Caco-2 (cell line): ENCODE data around the gene LSM7. TPM values are rescaled to one million over a fixed set of nuclear protein-coding genes. Genes with fewer than 3 reads are reported as not detected.

ENCODE experiments used
- BruUV-seq: library from RNA; stranded (reverse); fragments of 400-500 nt; replicated peaks from 2 replicates; lab custom pipeline; 2021; lab: Mats Ljungman, UMichigan
- CTCF ChIA-PET: fragments of 300-600 bp; sonication (Branson Sonifier 250); formaldehyde crosslinking; loops from one replicate; lab custom pipeline; 2022; ENCODE audit warnings: antibody characterized with exemption; lab: Charles Lee
- POLR2A ChIA-PET: fragments of 300-600 bp; sonication (Branson Sonifier 250); formaldehyde crosslinking; loops from one replicate; lab custom pipeline; 2022; ENCODE audit warnings: antibody characterized with exemption; lab: Charles Lee
- DNase-seq, 2 experiments: peaks; one replicate each; pipeline versions ENCODE4 v3.0.0 to v3.0.0-alpha.2; 2020 to 2022
- H3K27me3 ChIP-seq: replicated peaks from 2 replicates; pipeline ENCODE4 v1.6.0; 2011; ENCODE audit warnings: low read length; ENCODE audit not compliant: control insufficient read depth, insufficient read depth
- H3K36me3 ChIP-seq: 2 replicates; pipeline ENCODE4 v1.5.1; 2011; ENCODE audit warnings: low read length; ENCODE audit not compliant: control insufficient read depth, insufficient read depth
- H3K4me1 ChIP-seq: fragments of 250-450 bp; sonication (Bioruptor Pico); 2 replicates; pipeline ENCODE4 v1.5.1; 2020; ENCODE audit warnings: mild to moderate bottlenecking
- H3K4me3 ChIP-seq: 2 replicates; pipeline ENCODE4 v1.5.1; 2011; ENCODE audit warnings: low read depth, mild to moderate bottlenecking, control low read depth, low read length
- H3K9me3 ChIP-seq: fragments of 250-450 bp; sonication (Bioruptor Pico); 2 replicates; pipeline ENCODE4 v1.5.1; 2020; ENCODE audit warnings: mild to moderate bottlenecking, moderate library complexity
- H3K27ac Mint-ChIP-seq: one replicate; pipeline ENCODE4 v1.8.0; 2022; ENCODE audit warnings: mixed read lengths; ENCODE audit not compliant: unreplicated experiment
- H3K27me3 Mint-ChIP-seq: one replicate; pipeline ENCODE4 v1.8.0; 2022; ENCODE audit warnings: mixed read lengths; ENCODE audit not compliant: insufficient read depth, unreplicated experiment
- H3K36me3 Mint-ChIP-seq: one replicate; pipeline ENCODE4 v1.8.0; 2022; ENCODE audit warnings: mild to moderate bottlenecking, mixed read lengths; ENCODE audit not compliant: insufficient read depth, unreplicated experiment
- H3K4me1 Mint-ChIP-seq: one replicate; pipeline ENCODE4 v1.8.0; 2022; ENCODE audit warnings: low read depth, mixed read lengths; ENCODE audit not compliant: unreplicated experiment
- H3K4me3 Mint-ChIP-seq: one replicate; pipeline ENCODE4 v1.8.0; 2022; ENCODE audit warnings: mild to moderate bottlenecking, moderate library complexity, mixed read lengths; ENCODE audit not compliant: unreplicated experiment
- H3K9me3 Mint-ChIP-seq: one replicate; pipeline ENCODE4 v1.8.0; 2022; ENCODE audit warnings: mixed read lengths; ENCODE audit not compliant: unreplicated experiment
- intact Hi-C: fragments of 100-400 bp; cut with micrococcal nuclease; formaldehyde crosslinking; loops from one replicate; pipeline ENCODE4 v1.10.0; 2022; ENCODE audit not compliant: unreplicated experiment
- total RNA-seq: library from RNA; stranded (reverse); gene quantifications from 2 replicates; pipeline ENCODE4 v1.2.3, GENCODE V29; 2022
- TF ChIP-seq, protein P1 (sequence below), 2 experiments: fragments of 200-600 bp in 1 of 2; IDR thresholded peaks; 1 replicate in 1 of 2; 2 replicates in 1 of 2; pipeline versions ENCODE4 v1.5.1 to v1.8.0; 2011 to 2022; ENCODE audit warnings: antibody characterized with exemption in 1 of 2, control low read depth in 1 of 2, inconsistent platforms in 1 of 2, low read depth in 1 of 2, low read length in 1 of 2, mild to moderate bottlenecking in 1 of 2, moderate library complexity in 1 of 2; ENCODE audit not compliant: insufficient read depth in 1 of 2, severe bottlenecking in 1 of 2, unreplicated experiment in 1 of 2

Gene LSM7
- total RNA-seq, 1 experiment from 2014 or later: 141 TPM

DNA sequence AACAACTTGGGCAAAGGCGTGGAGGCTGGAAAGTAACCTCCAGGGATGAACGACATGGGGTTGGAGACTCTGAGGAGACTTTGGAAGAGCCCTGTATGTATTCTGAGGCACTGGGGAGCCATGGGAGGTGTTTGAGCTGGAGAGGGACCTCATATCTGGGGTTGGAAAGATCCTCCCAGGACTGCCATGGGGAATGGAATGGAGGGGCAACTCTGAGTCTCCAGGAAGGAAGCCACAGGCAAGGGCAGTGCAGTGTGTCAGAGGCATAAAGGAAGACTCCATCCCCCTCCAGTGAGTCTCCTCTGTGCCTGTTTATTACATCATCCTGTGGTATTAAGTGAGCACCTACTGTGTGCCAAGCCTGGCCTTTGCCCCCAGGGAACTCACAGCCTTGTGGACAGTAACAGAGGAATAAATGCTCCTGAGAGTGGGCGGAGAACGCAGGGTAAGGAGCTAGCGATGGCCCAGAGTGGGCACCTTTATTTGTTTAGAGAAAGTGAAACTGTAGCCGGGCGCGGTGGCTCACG, 54.1 kb downstream of the LSM7 start:
- TF ChIP-seq, protein P1, sequence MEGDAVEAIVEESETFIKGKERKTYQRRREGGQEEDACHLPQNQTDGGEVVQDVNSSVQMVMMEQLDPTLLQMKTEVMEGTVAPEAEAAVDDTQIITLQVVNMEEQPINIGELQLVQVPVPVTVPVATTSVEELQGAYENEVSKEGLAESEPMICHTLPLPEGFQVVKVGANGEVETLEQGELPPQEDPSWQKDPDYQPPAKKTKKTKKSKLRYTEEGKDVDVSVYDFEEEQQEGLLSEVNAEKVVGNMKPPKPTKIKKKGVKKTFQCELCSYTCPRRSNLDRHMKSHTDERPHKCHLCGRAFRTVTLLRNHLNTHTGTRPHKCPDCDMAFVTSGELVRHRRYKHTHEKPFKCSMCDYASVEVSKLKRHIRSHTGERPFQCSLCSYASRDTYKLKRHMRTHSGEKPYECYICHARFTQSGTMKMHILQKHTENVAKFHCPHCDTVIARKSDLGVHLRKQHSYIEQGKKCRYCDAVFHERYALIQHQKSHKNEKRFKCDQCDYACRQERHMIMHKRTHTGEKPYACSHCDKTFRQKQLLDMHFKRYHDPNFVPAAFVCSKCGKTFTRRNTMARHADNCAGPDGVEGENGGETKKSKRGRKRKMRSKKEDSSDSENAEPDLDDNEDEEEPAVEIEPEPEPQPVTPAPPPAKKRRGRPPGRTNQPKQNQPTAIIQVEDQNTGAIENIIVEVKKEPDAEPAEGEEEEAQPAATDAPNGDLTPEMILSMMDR (IDR thresholded peaks at IDR 0.05; ENCODE audit: insufficient read depth in 1 of 2, low read depth in 1 of 2, low read length in 1 of 2, severe bottlenecking in 1 of 2, unreplicated experiment in 1 of 2): no peak
- Histone ChIP-seq H3K27me3 (no peaks in the 10 kb centered on the region), H3K4me3 (no peak overlapping the region), H3K36me3 (peaks cover 5% of the 10 kb centered on the region), H3K4me1 (peaks cover 14% of the 10 kb centered on the region), H3K9me3 (no peaks in the 10 kb centered on the region)
- peaks cover 92% of the 10 kb centered on the region for H3K36me3 Mint-ChIP-seq
- ChIA-PET CTCF (interaction anchor here (0.6 to 0.7 kb wide), 2 partner anchors 15 to 33 kb away, joined by 3 to 8 read pairs; no protein-coding TSS in a partner anchor), POLR2A (interaction anchor here (0.6 kb wide), 3 partner anchors 19 to 154 kb away, joined by 4 to 5 read pairs (median 4); no protein-coding TSS in a partner anchor)
- no peak for DNase-seq
- H3K4me3 Mint-ChIP-seq: no peak overlapping the region
- no peaks in the 10 kb centered on the region for H3K9me3 Mint-ChIP-seq
- peak overlapping the region; percentile 85 for H3K27ac Mint-ChIP-seq
- BruUV-seq: no TSS peak
- H3K4me1 Mint-ChIP-seq: no peaks in the 10 kb centered on the region
- intact Hi-C loops: no loop called here
- no peaks in the 10 kb centered on the region for H3K27me3 Mint-ChIP-seq

DNA sequence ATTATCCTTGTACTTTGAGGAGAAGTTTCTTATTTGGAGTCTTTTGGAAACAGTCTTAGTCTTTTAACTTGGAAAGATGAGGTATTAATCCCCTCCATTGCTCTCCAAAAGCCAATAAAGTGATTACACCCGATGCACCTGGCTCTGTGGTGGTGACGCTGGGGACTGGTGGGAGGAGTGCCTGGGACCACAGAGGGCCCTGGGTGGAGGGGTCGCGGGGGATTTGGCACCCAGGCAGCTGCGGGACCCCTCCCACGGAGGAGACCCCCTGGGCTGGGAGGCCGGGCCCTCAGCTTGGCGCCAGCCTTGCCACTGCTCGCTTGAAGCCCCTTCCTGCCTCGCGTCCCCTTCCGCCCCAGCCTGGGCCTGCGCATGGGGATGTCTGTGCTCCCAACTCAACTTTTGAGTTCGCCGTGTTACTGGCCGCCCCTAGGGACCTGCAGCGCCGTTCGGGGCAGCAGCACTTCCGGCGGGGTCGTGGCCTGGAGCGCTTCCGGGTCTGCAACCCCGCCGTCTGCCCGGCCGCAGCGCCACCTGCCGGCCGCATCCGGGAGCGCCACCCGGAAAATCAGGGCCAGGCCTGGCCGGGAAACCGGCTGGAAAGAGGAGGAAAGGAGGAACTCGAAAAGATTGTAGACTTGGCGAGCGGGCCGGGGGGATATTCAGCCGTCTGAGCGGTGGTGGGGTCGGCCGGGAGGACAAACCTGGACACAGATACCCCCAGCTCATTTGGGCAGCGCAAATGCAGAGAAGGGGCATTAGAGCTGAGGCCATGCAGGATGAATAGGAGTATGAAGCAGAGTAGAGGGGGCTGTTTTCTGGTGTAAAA, 54.8 kb downstream of the LSM7 start:
- no peaks in the 10 kb centered on the region for H3K27me3 ChIP-seq
- Mint-ChIP-seq H3K4me3 (no peak overlapping the region), H3K9me3 (no peaks in the 10 kb centered on the region), H3K36me3 (peaks cover 89% of the 10 kb centered on the region), H3K27ac (peak overlapping the region; percentile 85), H3K4me1 (no peaks in the 10 kb centered on the region), H3K27me3 (no peaks in the 10 kb centered on the region)
- H3K4me1 ChIP-seq: peaks cover 12% of the 10 kb centered on the region
- BruUV-seq: no TSS peak
- peak in 1 of 2 experiments; percentile 52 for DNase-seq
- TF ChIP-seq, protein P1 (IDR thresholded peaks at IDR 0.05; ENCODE audit: insufficient read depth in 1 of 2, low read depth in 1 of 2, low read length in 1 of 2, severe bottlenecking in 1 of 2, unreplicated experiment in 1 of 2): peak; percentile 48 to 55
- ChIA-PET CTCF (no interaction called here), POLR2A (no interaction called here)
- intact Hi-C loops: no loop called here
- no peaks in the 10 kb centered on the region for H3K9me3 ChIP-seq
- no peak overlapping the region for H3K4me3 ChIP-seq
- peaks cover 5% of the 10 kb centered on the region for H3K36me3 ChIP-seq

Other genes starting within 250 kb of the LSM7 start
- 10.8 and 11.7 TPM in 2 replicates for gene MOB3A, start 232.3 kb downstream of the LSM7 start, total RNA-seq
- 1.1 and 1.6 TPM in 2 replicates for gene IZUMO4, start 231.7 kb downstream of the LSM7 start, total RNA-seq
- gene AP3D1, start 177.0 kb downstream of the LSM7 start, total RNA-seq: 150 and 151 TPM in 2 replicates
- gene DOT1L, start 164.7 kb downstream of the LSM7 start, total RNA-seq: 51.8 and 55.6 TPM in 2 replicates
- 119 TPM in 2 replicates for gene PLEKHJ1, start 92.3 kb downstream of the LSM7 start, total RNA-seq
- 129 and 135 TPM in 2 replicates for gene SF3A2, start 91.8 kb downstream of the LSM7 start, total RNA-seq
- 19.3 and 19.4 TPM in 2 replicates for gene AMH, start 79.3 kb downstream of the LSM7 start, total RNA-seq
- not detected in 2 replicates for gene JSRP1, start 72.2 kb downstream of the LSM7 start, total RNA-seq
- gene PEAK3, start 46.4 kb downstream of the LSM7 start, total RNA-seq: not detected in 2 replicates
- 1.3 and 1.4 TPM in 2 replicates for gene LINGO3, start 20.4 kb downstream of the LSM7 start, total RNA-seq
- gene SPPL2B, start 98 bp upstream of the LSM7 start, total RNA-seq: 90.6 and 92.3 TPM in 2 replicates
- gene TMPRSS9, start 31.7 kb upstream of the LSM7 start, total RNA-seq: 0.49 and 0.66 TPM in 2 replicates
- gene TIMM13, start 99.0 kb upstream of the LSM7 start, total RNA-seq: 200 and 217 TPM in 2 replicates
- 128 and 130 TPM in 2 replicates for gene LMNB2, start 128.4 kb upstream of the LSM7 start, total RNA-seq
- gene GADD45B, start 147.5 kb upstream of the LSM7 start, total RNA-seq: 20.2 and 23.8 TPM in 2 replicates